GM12878 (cell line): Measurements from ENCODE around the gene HSD17B4.

Experiments
- CTCF ChIP-seq, 3 experiments: IDR thresholded peaks in 2 of 3; conservative IDR thresholded peaks in 1 of 3; 2 replicates each; pipeline ENCODE4 v1.5.1; 2011; ENCODE audit warnings: low read depth in 3 of 3, low read length in 3 of 3, mild to moderate bottlenecking in 3 of 3, control low read depth in 2 of 3, moderate library complexity in 2 of 3, inconsistent platforms in 1 of 3, mixed read lengths in 1 of 3; ENCODE audit not compliant: control insufficient read depth in 2 of 3, insufficient read depth in 1 of 3; ENCODE audit errors: extremely low read depth in 1 of 3
- EZH2 ChIP-seq: IDR thresholded peaks from 2 replicates; pipeline ENCODE4 v1.6.1; 2012; ENCODE audit warnings: low read depth, mild to moderate bottlenecking, control low read depth, inconsistent platforms, low read length, borderline replicate concordance; ENCODE audit not compliant: control insufficient read depth
- TAF1 ChIP-seq: IDR thresholded peaks from 2 replicates; pipeline ENCODE4 v1.6.1; 2011; ENCODE audit warnings: mild to moderate bottlenecking, low read depth, low read length, borderline replicate concordance
- USF1 ChIP-seq: IDR thresholded peaks from 2 replicates; pipeline ENCODE4 v1.6.1; 2011; ENCODE audit warnings: borderline replicate concordance, low read depth, mild to moderate bottlenecking, moderate library complexity, mixed read lengths, low read length; ENCODE audit not compliant: insufficient read depth; ENCODE audit errors: extremely low read length

- TF ChIP-seq USF1: no peak
- no peak for TF ChIP-seq EZH2
- no peak for TF ChIP-seq CTCF (IDR thresholded peaks at IDR 0.05 in 2 of 3, conservative IDR thresholded peaks at IDR 0.05 in 1 of 3; ENCODE audit: control insufficient read depth in 2 of 3, extremely low read depth in 1 of 3, insufficient read depth in 1 of 3, low read depth in 3 of 3, low read length in 3 of 3)
- TF ChIP-seq TAF1: no peak
Measured at GRCh38 chr5:119454171-119454570, 1.9 kb downstream of the HSD17B4 start.
